D721Med (cell line): Measurements from ENCODE around the gene BEST1.
A peak's percentile ranks its signal among the peaks of the same experiment; 100 is the strongest.

ENCODE experiments used
- DNase-seq: peaks from one replicate; pipeline ENCODE4 v3.0.0; 2011; ENCODE audit warnings: low spot score; ENCODE audit not compliant: insufficient read length
- FAIRE-seq: peaks from 2 replicates; lab custom pipeline; 2011; peaks lifted over from hg19 to GRCh38; lab: Jason Lieb, UNC
- CTCF ChIP-seq: IDR thresholded peaks from 2 replicates; pipeline ENCODE4 v1.5.1; 2012; ENCODE audit warnings: mild to moderate bottlenecking, control low read depth; ENCODE audit not compliant: insufficient read depth; ENCODE audit errors: missing control alignments

The BEST1 gene

GRCh38 chr11:61930933-61931332, 19.2 kb upstream of the BEST1 start:
- DNase-seq (no peak), FAIRE-seq (no peak)
- TF ChIP-seq CTCF: no peak

GRCh38 chr11:61935861-61936260, 14.3 kb upstream of the BEST1 start:
- FAIRE-seq (no peak), DNase-seq (no peak)
- TF ChIP-seq CTCF: no peak

GRCh38 chr11:61940466-61940865, 9.7 kb upstream of the BEST1 start:
- DNase-seq (no peak), FAIRE-seq (no peak)
- TF ChIP-seq CTCF: no peak

GRCh38 chr11:61945191-61945590, 5.0 kb upstream of the BEST1 start:
- FAIRE-seq: no peak
- no peak for DNase-seq
- no peak for TF ChIP-seq CTCF

- DNase-seq (no peak), FAIRE-seq (no peak)
- no peak for TF ChIP-seq CTCF
Measured at GRCh38 chr11:61946894-61947293, 3.3 kb upstream of the BEST1 start.

- DNase-seq (peak; percentile 86), FAIRE-seq (no peak)
- TF ChIP-seq CTCF: peak; percentile 98
Measured at GRCh38 chr11:61947486-61948210, 2.5 kb upstream of the BEST1 start.

- no peak for DNase-seq
- TF ChIP-seq CTCF: no peak
- no peak for FAIRE-seq
Measured at GRCh38 chr11:61948505-61948904, 1.6 kb upstream of the BEST1 start.
